Endothelial cell of umbilical vein (primary cell): Measurements from ENCODE around the gene SPCS1. TPM values are rescaled to one million over a fixed set of nuclear protein-coding genes. Genes with fewer than 3 reads are reported as not detected.

Experiments used
- BruUV-seq: library from RNA; stranded (reverse); fragments of 400-500 nt; replicated peaks from 2 replicates; lab custom pipeline; 2021; lab: Mats Ljungman, UMichigan
- CTCF ChIA-PET: fragments of 300-600, 350-600 bp; sonication (Branson Sonifier 250); formaldehyde crosslinking; loops from one replicate; lab custom pipeline; 2021; ENCODE audit warnings: antibody characterized with exemption, inconsistent platforms; lab: Charles Lee
- POLR2A ChIA-PET: fragments of 300-600, 350-600 bp; sonication (Branson Sonifier 250); formaldehyde crosslinking; loops from one replicate; lab custom pipeline; 2021; ENCODE audit warnings: antibody characterized with exemption, inconsistent platforms; lab: Charles Lee
- DNase-seq: peaks from one replicate; pipeline ENCODE4 v3.0.0-alpha.2; 2011; ENCODE audit warnings: low read depth, low spot score
- FAIRE-seq: peaks from 2 replicates; lab custom pipeline; 2011; peaks lifted over from hg19 to GRCh38; lab: Jason Lieb, UNC
- H2AFZ ChIP-seq: 2 replicates; pipeline ENCODE4 v1.6.0; 2012; ENCODE audit warnings: low read depth, low read length, control low read depth, inconsistent platforms
- H3K27ac ChIP-seq: 2 replicates; pipeline ENCODE4 v1.5.1; 2011; ENCODE audit warnings: low read depth, mild to moderate bottlenecking, control low read depth, low read length, moderate library complexity; ENCODE audit not compliant: insufficient read depth
- H3K27me3 ChIP-seq, 2 experiments: 2 replicates each; pipeline versions ENCODE4 v1.6.0 to v1.6.1; 2011; ENCODE audit warnings: low read length in 2 of 2, mixed read lengths in 1 of 2; ENCODE audit not compliant: control insufficient read depth in 2 of 2, insufficient read depth in 2 of 2
- H3K36me3 ChIP-seq, 2 experiments: 2 replicates in 1 of 2; 3 replicates in 1 of 2; pipeline ENCODE4 v1.5.1; 2011; ENCODE audit warnings: low read length in 2 of 2, mild to moderate bottlenecking in 1 of 2, moderate library complexity in 1 of 2; ENCODE audit not compliant: control insufficient read depth in 2 of 2, insufficient read depth in 2 of 2; ENCODE audit errors: extremely low read depth in 1 of 2
- H3K4me1 ChIP-seq: 3 replicates; pipeline ENCODE4 v1.5.1; 2011; ENCODE audit warnings: mild to moderate bottlenecking, low read length; ENCODE audit not compliant: control insufficient read depth, insufficient read depth; ENCODE audit errors: extremely low read depth
- H3K4me2 ChIP-seq: 2 replicates; pipeline ENCODE4 v1.6.1; 2011; ENCODE audit warnings: low read length, control low read depth, mixed read lengths; ENCODE audit not compliant: insufficient read depth
- H3K4me3 ChIP-seq, 3 experiments: fragments of 200-600 bp in 1 of 3; sonication (generic), shearing (Covaris generic) in 1 of 3; replicated peaks in 1 of 3; 2 replicates each; pipeline ENCODE4 v1.5.1; 2011 to 2016; ENCODE audit warnings: control low read depth in 3 of 3, low read length in 3 of 3, mild to moderate bottlenecking in 2 of 3, inconsistent platforms in 1 of 3, low read depth in 1 of 3, moderate library complexity in 1 of 3; ENCODE audit not compliant: insufficient read depth in 1 of 3
- H3K79me2 ChIP-seq: 2 replicates; pipeline ENCODE4 v1.6.0; 2012; ENCODE audit warnings: low read length, inconsistent platforms; ENCODE audit not compliant: control insufficient read depth, insufficient read depth
- H3K9ac ChIP-seq: replicated peaks from 2 replicates; pipeline ENCODE3; 2011; ENCODE audit warnings: low read length, control low read depth; ENCODE audit not compliant: insufficient read depth; ENCODE audit errors: extremely low read depth
- H3K9me1 ChIP-seq: replicated peaks from 3 replicates; pipeline ENCODE4 v1.6.0; 2011; ENCODE audit warnings: mild to moderate bottlenecking, low read length; ENCODE audit not compliant: control insufficient read depth, insufficient read depth; ENCODE audit errors: extremely low read depth
- H3K9me3 ChIP-seq: replicated peaks from 2 replicates; pipeline ENCODE4 v1.5.1; 2012; ENCODE audit warnings: low read length, inconsistent platforms; ENCODE audit not compliant: control insufficient read depth, insufficient read depth
- H4K20me1 ChIP-seq: replicated peaks from 2 replicates; pipeline ENCODE3; 2011; ENCODE audit warnings: mild to moderate bottlenecking, low read length; ENCODE audit not compliant: control insufficient read depth, insufficient read depth; ENCODE audit errors: extremely low read depth
- EZH2 ChIP-seq: IDR thresholded peaks from 2 replicates; pipeline ENCODE4 v1.6.1; 2012; ENCODE audit warnings: borderline replicate concordance, low read depth, mild to moderate bottlenecking, moderate library complexity, low read length, inconsistent platforms; ENCODE audit not compliant: severe bottlenecking
- FOS ChIP-seq: IDR thresholded peaks from 2 replicates; pipeline ENCODE4 v1.6.1; 2011; ENCODE audit warnings: mild to moderate bottlenecking, low read length, moderate library complexity, borderline replicate concordance; ENCODE audit not compliant: insufficient read depth
- GATA2 ChIP-seq: IDR thresholded peaks from 2 replicates; pipeline ENCODE4 v1.7.0; 2011; ENCODE audit warnings: low read depth, mild to moderate bottlenecking, moderate library complexity, mixed read lengths, low read length; ENCODE audit not compliant: insufficient read length, insufficient read depth
- JUN ChIP-seq: IDR thresholded peaks from 2 replicates; pipeline ENCODE4 v1.6.1; 2011; ENCODE audit warnings: borderline replicate concordance, low read depth; ENCODE audit not compliant: insufficient read length, insufficient read depth
- MAX ChIP-seq: IDR thresholded peaks from 2 replicates; pipeline ENCODE4 v1.6.1; 2011; ENCODE audit not compliant: insufficient read depth, insufficient read length
- MYC ChIP-seq: IDR thresholded peaks from one replicate; pipeline ENCODE4 v1.6.1; 2011; ENCODE audit warnings: mild to moderate bottlenecking, low read depth, low read length
- POLR2A ChIP-seq: IDR thresholded peaks from 2 replicates; pipeline ENCODE4 v1.6.1; 2012; ENCODE audit warnings: low read depth, mild to moderate bottlenecking, control low read depth, low read length
- POLR2AphosphoS5 ChIP-seq: IDR thresholded peaks from 2 replicates; pipeline ENCODE4 v1.6.1; 2012; ENCODE audit warnings: low read depth, mild to moderate bottlenecking, control low read depth, low read length, moderate library complexity; ENCODE audit not compliant: insufficient read depth
- dilution Hi-C: fragments of 300-500 bp; cut with MboI; formaldehyde crosslinking; loops from one replicate; pipeline ENCODE4 v1.15.0; 2019; ENCODE audit warnings: low sequenced_read_pairs; ENCODE audit not compliant: extremely low pct_ligation_motif_present
- intact Hi-C: fragments of 100-400 bp; cut with micrococcal nuclease; formaldehyde crosslinking; loops from one replicate; pipeline ENCODE4 v1.10.0; 2022
- polyA plus RNA-seq, 4 experiments: library from polyadenylated mRNA; depleted of rRNA in 3 of 4; stranded (reverse) in 3 of 4; unstranded in 1 of 4; fragments of >200 nt; gene quantifications; 2 replicates each; pipeline versions ENCODE4 v1.2.1 to v1.2.3, GENCODE V29; 2011 to 2012; ENCODE audit warnings: missing spikeins in 1 of 4
- total RNA-seq: library from RNA; stranded (reverse); gene quantifications from 2 replicates; pipeline ENCODE4 v1.2.3, GENCODE V29; 2021

Gene SPCS1
- total and polyA plus RNA-seq, 2 donors (not counting 3 experiments of a cell fraction or from before 2014, with no cell fraction given) = 100 to 240 TPM

DNA sequence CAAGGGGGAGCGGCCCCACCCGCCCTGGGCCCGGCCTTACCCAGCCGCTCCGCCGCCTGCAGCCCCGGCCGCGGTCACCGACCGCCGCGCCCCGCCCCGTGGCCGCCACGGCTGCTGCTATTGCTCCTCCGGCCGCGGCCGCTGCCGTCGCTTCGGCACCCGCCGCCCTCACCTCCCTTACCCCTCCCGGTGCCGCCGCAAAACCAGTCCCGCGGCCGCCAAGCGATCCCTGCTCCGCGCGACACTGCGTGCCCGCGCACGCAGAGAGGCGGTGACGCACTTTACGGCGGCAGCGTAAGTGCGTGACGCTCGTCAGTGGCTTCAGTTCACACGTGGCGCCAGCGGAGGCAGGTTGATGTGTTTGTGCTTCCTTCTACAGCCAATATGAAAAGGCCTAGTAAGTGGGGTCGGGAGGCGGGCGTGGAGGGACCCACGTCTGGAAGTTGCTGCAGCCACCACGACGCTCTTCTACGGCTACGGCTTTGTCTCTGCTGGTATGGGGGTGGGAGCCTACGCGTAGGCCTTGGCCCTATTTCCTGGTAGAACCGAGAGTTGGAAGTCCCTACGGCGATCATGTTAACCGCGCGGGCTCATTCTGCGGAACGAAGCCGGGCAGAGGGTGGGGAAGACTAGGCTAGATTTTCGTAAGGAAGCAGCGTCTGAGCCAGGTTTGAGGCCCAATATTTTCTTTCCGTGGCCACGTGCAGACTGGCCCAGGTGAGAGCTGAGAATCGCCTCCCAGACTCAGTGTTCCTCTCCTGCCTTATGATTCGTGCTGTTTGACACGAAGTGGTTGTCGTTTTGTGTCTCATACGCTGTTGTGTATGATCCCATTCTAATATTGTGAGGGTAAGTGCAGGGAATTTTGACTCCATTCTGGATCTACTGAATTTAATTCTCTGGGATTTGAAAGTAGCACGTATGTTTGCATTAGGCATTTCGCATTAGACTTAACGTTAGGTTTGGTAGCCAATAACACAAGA is 19.9 kb upstream of the SPCS1 start, which contains the start of the genes GNL3 and PBRM1:
Gene GNL3, plus strand, starts transcription at position 324 of the 983 bp plus-strand sequence. Its CDS starts 61 bp downstream, at position 385.
Gene PBRM1, minus strand, starts transcription at position 205 of the 983 bp plus-strand sequence.
- peak within 1 kb of the TSS; percentile 98 for H3K9ac ChIP-seq
- DNase-seq = peak; percentile 96
- no peaks in the 10 kb centered on the region for H3K27me3 ChIP-seq
- intact Hi-C loops (loop anchor here (2.0 to 10.0 kb wide), 3 partner anchors 15 to 211 kb away; partner anchors contain the start of gene GLT8D1), dilution Hi-C loops (no loop called here)
- peaks cover 90% of the 10 kb centered on the region for H3K79me2 ChIP-seq
- peak within 1 kb of the TSS; percentile 94 for H3K27ac ChIP-seq
- H4K20me1 ChIP-seq = peaks cover 4% of the 10 kb centered on the region
- TF ChIP-seq POLR2A (peak; percentile 91), POLR2AphosphoS5 (peak; percentile 94), MAX (peak; percentile 96), JUN (peak; percentile 5), FOS (no peak), MYC (peak; percentile 98), EZH2 (no peak), GATA2 (no peak)
- H3K4me1 ChIP-seq = peaks cover 18% of the 10 kb centered on the region
- H3K9me1 ChIP-seq = no peaks in the 10 kb centered on the region
- ChIA-PET POLR2A (no interaction called here), CTCF (interaction anchor here (1.0 kb wide), 1 partner anchor 274 kb away, joined by 3 read pairs; no protein-coding TSS in a partner anchor)
- H3K36me3 ChIP-seq = peaks cover 23% of the 10 kb centered on the region in 2 experiments
- H3K9me3 ChIP-seq = no peaks in the 10 kb centered on the region
- peak within 1 kb of the TSS; percentile 96 for H3K4me2 ChIP-seq
- H2AFZ ChIP-seq = peak within 1 kb of the TSS; percentile 67
- BruUV-seq = TSS peak; percentile 58
- FAIRE-seq = peak; percentile 84
- peak within 1 kb of the TSS; percentile 97 to 99 (median 99) for H3K4me3 ChIP-seq
